Breast epithelium (tissue), 4 donors: ENCODE results near the gene NFIC. TPM values are rescaled to one million over a fixed set of nuclear protein-coding genes. Genes with fewer than 3 reads are reported as not detected.

Experiments used
- DNase-seq, 2 donors: peaks; one replicate each; pipeline ENCODE4 v3.0.0-alpha.2; 2019; ENCODE audit warnings: low spot score in 2 of 2
- H3K27ac ChIP-seq, 2 donors: fragments of 200-600 bp; sonication (generic) in 1 of 2; one replicate each; pipeline ENCODE4 v1.5.1; 2016 to 2019; ENCODE audit warnings: mild to moderate bottlenecking in 1 of 2
- H3K27me3 ChIP-seq, 2 donors: fragments of 200-600 bp; sonication (generic) in 1 of 2; one replicate each; pipeline versions ENCODE4 v1.5.1 to v1.6.0; 2017 to 2019; ENCODE audit warnings: control low read depth in 1 of 2, mild to moderate bottlenecking in 1 of 2
- H3K36me3 ChIP-seq: fragments of 200-600 bp; one replicate; pipeline ENCODE4 v1.5.1; 2019
- H3K4me1 ChIP-seq, 2 donors: fragments of 200-600 bp; sonication (generic); one replicate each; pipeline ENCODE4 v1.5.1; 2016 to 2019; ENCODE audit warnings: control low read depth in 1 of 2
- H3K4me3 ChIP-seq, 3 donors: fragments of 200-600 bp; sonication (generic); 1 replicate in 2 of 3; 2 replicates in 1 of 3; pipeline ENCODE4 v1.5.1; 2016 to 2019; ENCODE audit warnings: mild to moderate bottlenecking in 3 of 3, moderate library complexity in 2 of 3
- H3K9me3 ChIP-seq, 2 donors: fragments of 200-600 bp; sonication (generic) in 1 of 2; one replicate each; pipeline ENCODE4 v1.5.1; 2016 to 2019; ENCODE audit warnings: control low read depth in 1 of 2
- CTCF ChIP-seq, 3 donors: fragments of 450-650 bp; IDR thresholded peaks; one replicate each; pipeline ENCODE4 v1.5.1; 2016 to 2017; ENCODE audit warnings: antibody characterized with exemption in 3 of 3, mild to moderate bottlenecking in 3 of 3, moderate library complexity in 3 of 3
- POLR2A ChIP-seq: fragments of 450-650 bp; IDR thresholded peaks from one replicate; pipeline ENCODE4 v1.6.1; 2016; ENCODE audit warnings: antibody characterized with exemption, mild to moderate bottlenecking, moderate library complexity
- POLR2AphosphoS5 ChIP-seq, 3 donors: sonication (generic); formaldehyde crosslinking; IDR thresholded peaks; one replicate each; pipeline ENCODE4 v1.6.1; 2017; ENCODE audit warnings: antibody characterized with exemption in 3 of 3
- intact Hi-C: fragments of 100-400 bp; cut with DNase I; formaldehyde crosslinking; loops from one replicate; pipeline ENCODE4 v1.15.1; 2023; ENCODE audit warnings: low total_unique reads
- total RNA-seq, 3 donors: library from RNA; depleted of rRNA; stranded (reverse); fragments of >200 nt; gene quantifications; one replicate each; pipeline ENCODE4 v1.1.0, GENCODE V29; 2016

Gene NFIC
- total RNA-seq, 3 donors from 2014 or later, result 48.9 to 97.8 (median 73.1) TPM

DNA sequence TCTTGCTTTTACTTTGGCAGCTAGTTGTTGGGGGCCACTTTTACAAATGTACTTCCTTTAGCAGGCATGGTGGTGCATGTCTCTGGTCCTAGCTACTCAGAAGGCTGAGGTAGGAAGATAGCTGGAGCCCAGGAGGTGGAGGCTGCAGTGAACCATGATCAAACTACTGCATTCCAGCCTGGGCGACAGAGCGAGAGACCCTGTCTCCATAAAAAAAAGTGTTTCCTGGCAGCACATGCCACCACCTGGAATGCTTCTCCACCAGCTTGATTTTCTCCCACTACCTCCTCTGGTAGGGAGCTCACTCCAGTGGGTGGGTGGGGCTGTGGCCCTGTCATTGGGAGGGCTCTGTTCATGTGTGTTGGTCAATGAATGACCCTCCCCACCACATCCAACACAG is 152.3 kb downstream of the NFIC start:
- peaks cover 4 to 7% of the 10 kb centered on the region in 2 donors for H3K4me1 ChIP-seq
- no peak overlapping the region for H3K4me3 ChIP-seq
- H3K36me3 ChIP-seq, result no peaks in the 10 kb centered on the region
- intact Hi-C loops, result no loop called here
- no peak overlapping the region for H3K27ac ChIP-seq
- DNase-seq, result no peak
- no peaks in the 10 kb centered on the region for H3K9me3 ChIP-seq
- no peak for TF ChIP-seq POLR2A
- TF ChIP-seq CTCF (IDR thresholded peaks at IDR 0.05), result no peak
- TF ChIP-seq POLR2AphosphoS5 (IDR thresholded peaks at IDR 0.05), result no peak
- no peaks in the 10 kb centered on the region for H3K27me3 ChIP-seq

Other genes with a start within 250 kb of the NFIC start
- 10 to 100 TPM in 1 of 3 donors, 1 to 10 TPM in 2; 7.8 to 16.2 (median 8.5) TPM for gene GNA15, start 230.6 kb upstream of the NFIC start, total RNA-seq
- gene S1PR4, start 187.8 kb upstream of the NFIC start, total RNA-seq, result 1 to 10 TPM in 2 of 3 donors, not detected in 1; 1.3 to 1.9 TPM
- gene NCLN, start 180.7 kb upstream of the NFIC start, total RNA-seq, result 10 to 100 TPM; 21.1 to 34.7 (median 25.3) TPM
- under 1 TPM in 2 of 3 donors, not detected in 1; 0.33 to 0.59 TPM for gene CELF5, start 141.9 kb upstream of the NFIC start, total RNA-seq
- gene SMIM24, start 113.9 kb downstream of the NFIC start, total RNA-seq, result 1 to 10 TPM in 2 of 3 donors, not detected in 1; 2.0 to 6.7 TPM
- gene SMIM44, start 116.9 kb downstream of the NFIC start, total RNA-seq, result not detected
- gene DOHH, start 134.1 kb downstream of the NFIC start, total RNA-seq, result 10 to 100 TPM; 11.6 to 13.4 (median 12.2) TPM
- gene FZR1, start 139.7 kb downstream of the NFIC start, total RNA-seq, result 10 to 100 TPM; 15.8 to 28.7 (median 26.5) TPM
- gene TEKTIP1, start 172.6 kb downstream of the NFIC start, total RNA-seq, result 1 to 10 TPM in 1 of 3 donors, not detected in 2; 2.0 TPM
- 10 to 100 TPM; 44.5 to 50.9 (median 44.9) TPM for gene MFSD12, start 191.0 kb downstream of the NFIC start, total RNA-seq
- gene HMG20B, start 206.4 kb downstream of the NFIC start, total RNA-seq, result 100 to 1,000 TPM; 120 to 142 (median 127) TPM
- gene GIPC3, start 218.9 kb downstream of the NFIC start, total RNA-seq, result under 1 TPM; 0.29 to 0.66 (median 0.64) TPM
- under 1 TPM; 0.32 to 0.44 (median 0.33) TPM for gene TBXA2R, start 240.3 kb downstream of the NFIC start, total RNA-seq